ENCODE data around the gene SLC22A16. TPM values are rescaled to one million over a fixed set of nuclear protein-coding genes. Genes with fewer than 3 reads are reported as not detected.

The SLC22A16 gene
- total RNA-seq, 1 experiment from 2014 or later, result not detected

- TF ChIP-seq NFYB (CRISPR knock-in tag; conservative IDR thresholded peaks at IDR 0.05; ENCODE audit: low read depth), result no peak
- H3K9me3 Mint-ChIP-seq, result no peaks in the 10 kb centered on the region
- peaks cover 6% of the 10 kb centered on the region; the same call in 1 of the 2 replicates for H3K4me1 Mint-ChIP-seq
- POLR2A ChIA-PET, result no interaction called here
- ATAC-seq (no peak), DNase-seq (ENCODE audit: low spot score) (no peak)
- no peak overlapping the region for H3K4me3 Mint-ChIP-seq
- no peaks in the 10 kb centered on the region for H3K27me3 Mint-ChIP-seq (ENCODE audit: low read depth)
- CTCF ChIA-PET, result no interaction called here
- H3K36me3 Mint-ChIP-seq, result no peaks in the 10 kb centered on the region
- H3K27ac Mint-ChIP-seq, result no peak overlapping the region
Measured at GRCh38 chr6:110524305-110524704, 47.9 kb upstream of the SLC22A16 start.

GRCh38 chr6:110523451-110524021, 47.1 kb upstream of the SLC22A16 start:
- ChIA-PET CTCF (no interaction called here), POLR2A (no interaction called here)
- no peaks in the 10 kb centered on the region for H3K36me3 Mint-ChIP-seq
- DNase-seq (ENCODE audit: low spot score), result no peak
- H3K4me3 Mint-ChIP-seq, result no peak overlapping the region
- peaks cover 6% of the 10 kb centered on the region; the same call in 1 of the 2 replicates for H3K4me1 Mint-ChIP-seq
- no peaks in the 10 kb centered on the region for H3K27me3 Mint-ChIP-seq (ENCODE audit: low read depth)
- H3K9me3 Mint-ChIP-seq, result no peaks in the 10 kb centered on the region
- H3K27ac Mint-ChIP-seq, result no peak overlapping the region
- TF ChIP-seq ZNF396 (CRISPR knock-in tag; IDR thresholded peaks at IDR 0.05; ENCODE audit: borderline replicate concordance) (no peak), NR1H2 (CRISPR knock-in tag; IDR thresholded peaks at IDR 0.05) (no peak), ZNF416 (CRISPR knock-in tag; IDR thresholded peaks at IDR 0.05) (no peak), ZNF512 (CRISPR knock-in tag; IDR thresholded peaks at IDR 0.05; ENCODE audit: borderline replicate concordance) (no peak), TEAD1 (CRISPR knock-in tag; IDR thresholded peaks at IDR 0.05) (no peak), FOXJ3 (CRISPR knock-in tag; IDR thresholded peaks at IDR 0.05; ENCODE audit: borderline replicate concordance) (no peak), MLX (CRISPR knock-in tag; IDR thresholded peaks at IDR 0.05) (no peak), CDX4 (CRISPR knock-in tag; IDR thresholded peaks at IDR 0.05; ENCODE audit: borderline replicate concordance) (no peak), ATF6 (CRISPR knock-in tag; IDR thresholded peaks at IDR 0.05) (no peak), CBFB (CRISPR knock-in tag; IDR thresholded peaks at IDR 0.05; ENCODE audit: low read depth) (no peak), GABPB1 (CRISPR knock-in tag; IDR thresholded peaks at IDR 0.05) (no peak), ATF3 (CRISPR knock-in tag; conservative IDR thresholded peaks at IDR 0.05) (no peak), NFE2L1 (CRISPR knock-in tag; IDR thresholded peaks at IDR 0.05) (no peak), ARID4B (CRISPR knock-in tag; IDR thresholded peaks at IDR 0.05; ENCODE audit: borderline replicate concordance) (no peak)
- TF ChIP-seq, protein P1, sequence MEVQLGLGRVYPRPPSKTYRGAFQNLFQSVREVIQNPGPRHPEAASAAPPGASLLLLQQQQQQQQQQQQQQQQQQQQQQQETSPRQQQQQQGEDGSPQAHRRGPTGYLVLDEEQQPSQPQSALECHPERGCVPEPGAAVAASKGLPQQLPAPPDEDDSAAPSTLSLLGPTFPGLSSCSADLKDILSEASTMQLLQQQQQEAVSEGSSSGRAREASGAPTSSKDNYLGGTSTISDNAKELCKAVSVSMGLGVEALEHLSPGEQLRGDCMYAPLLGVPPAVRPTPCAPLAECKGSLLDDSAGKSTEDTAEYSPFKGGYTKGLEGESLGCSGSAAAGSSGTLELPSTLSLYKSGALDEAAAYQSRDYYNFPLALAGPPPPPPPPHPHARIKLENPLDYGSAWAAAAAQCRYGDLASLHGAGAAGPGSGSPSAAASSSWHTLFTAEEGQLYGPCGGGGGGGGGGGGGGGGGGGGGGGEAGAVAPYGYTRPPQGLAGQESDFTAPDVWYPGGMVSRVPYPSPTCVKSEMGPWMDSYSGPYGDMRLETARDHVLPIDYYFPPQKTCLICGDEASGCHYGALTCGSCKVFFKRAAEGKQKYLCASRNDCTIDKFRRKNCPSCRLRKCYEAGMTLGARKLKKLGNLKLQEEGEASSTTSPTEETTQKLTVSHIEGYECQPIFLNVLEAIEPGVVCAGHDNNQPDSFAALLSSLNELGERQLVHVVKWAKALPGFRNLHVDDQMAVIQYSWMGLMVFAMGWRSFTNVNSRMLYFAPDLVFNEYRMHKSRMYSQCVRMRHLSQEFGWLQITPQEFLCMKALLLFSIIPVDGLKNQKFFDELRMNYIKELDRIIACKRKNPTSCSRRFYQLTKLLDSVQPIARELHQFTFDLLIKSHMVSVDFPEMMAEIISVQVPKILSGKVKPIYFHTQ (CRISPR knock-in tag; IDR thresholded peaks at IDR 0.05), result no peak
- ATAC-seq, result no peak
